ENCODE measurements around the gene CAB39.
"Not testable (repeated sequence)": the region's sequence is repeated elsewhere in the genome, so short reads cannot be mapped to it uniquely, and the experiment has no call there.

Gene CAB39

DNA sequence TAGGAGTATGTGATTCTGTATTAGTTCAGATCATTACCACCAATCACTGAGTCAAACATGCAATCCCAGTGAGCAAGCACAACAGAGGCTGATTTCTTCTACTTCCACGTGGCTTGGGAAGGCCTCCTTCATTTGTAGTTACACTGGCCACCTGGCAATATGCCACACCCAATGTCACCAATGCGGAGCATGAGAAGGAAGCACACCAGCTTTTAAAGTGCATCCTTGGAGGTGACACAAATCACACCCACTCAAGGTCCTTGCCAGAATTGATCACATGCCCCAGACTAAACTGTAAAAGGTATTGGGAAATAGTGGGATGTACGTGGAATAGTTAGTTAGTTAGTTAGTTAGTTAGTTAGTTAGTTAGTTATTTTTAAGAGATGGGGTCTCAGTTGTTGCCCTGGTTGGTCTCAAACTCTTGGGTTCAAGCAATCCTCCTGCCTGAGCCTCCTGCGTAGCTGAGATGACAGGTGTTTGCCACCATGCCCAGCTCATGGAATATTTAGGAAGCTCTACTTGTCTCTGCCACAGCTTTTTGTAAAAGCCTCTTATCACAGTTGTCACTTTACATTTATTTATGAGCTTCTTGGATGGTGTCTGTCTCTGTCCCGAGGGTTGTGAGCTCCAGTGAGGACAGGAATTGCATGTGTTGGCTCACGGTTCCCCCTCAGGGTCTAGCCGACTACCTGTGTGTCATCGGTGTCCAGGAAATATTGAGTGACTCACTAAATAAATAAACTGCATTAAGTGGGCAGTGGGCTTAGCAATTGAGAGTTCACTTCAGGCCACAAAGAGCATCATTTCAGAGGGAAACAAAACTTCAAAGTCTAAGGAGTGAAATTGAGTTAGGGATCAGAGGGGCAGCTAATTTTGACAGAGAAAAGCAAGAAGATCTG lies 28.1 kb upstream of the CAB39 start:
- DNase-seq = no peak

- DNase-seq = no peak
Measured at GRCh38 chr2:230685178-230685577, 27.5 kb upstream of the CAB39 start.

GRCh38 chr2:230687498-230687897 lies 25.1 kb upstream of the CAB39 start:
- DNase-seq = no peak

- no peak for DNase-seq
Measured at GRCh38 chr2:230688490-230688889, 24.2 kb upstream of the CAB39 start.

GRCh38 chr2:230690439-230690838 lies 22.2 kb upstream of the CAB39 start:
- no peak for DNase-seq

GRCh38 chr2:230691005-230691647 lies 21.5 kb upstream of the CAB39 start:
- no peak for DNase-seq

- DNase-seq = no peak
Measured at GRCh38 chr2:230692760-230693159, 19.9 kb upstream of the CAB39 start.

DNA sequence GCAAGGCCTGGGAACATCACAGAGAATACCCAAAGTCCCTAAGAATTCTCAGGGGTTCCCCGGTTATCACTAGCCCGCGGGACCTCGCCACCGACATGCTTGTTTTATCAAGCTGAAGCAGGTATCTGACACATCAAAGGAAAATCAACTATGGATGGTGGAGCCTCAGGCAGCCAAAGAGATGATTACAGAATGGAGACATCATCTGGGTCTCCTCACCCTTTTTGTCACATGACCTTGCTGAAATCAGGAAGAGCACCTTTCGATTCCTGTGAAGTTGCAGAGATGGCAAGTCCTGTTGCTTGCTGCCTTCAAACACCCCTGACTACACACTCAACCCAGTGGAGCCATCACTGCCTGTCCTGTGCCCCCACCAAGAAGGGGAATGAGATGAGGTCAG lies 19.2 kb upstream of the CAB39 start:
- no peak for DNase-seq

GRCh38 chr2:230694241-230694640 lies 18.4 kb upstream of the CAB39 start:
- no peak for DNase-seq

- DNase-seq = no peak
Measured at GRCh38 chr2:230695551-230695950, 17.1 kb upstream of the CAB39 start.

DNA sequence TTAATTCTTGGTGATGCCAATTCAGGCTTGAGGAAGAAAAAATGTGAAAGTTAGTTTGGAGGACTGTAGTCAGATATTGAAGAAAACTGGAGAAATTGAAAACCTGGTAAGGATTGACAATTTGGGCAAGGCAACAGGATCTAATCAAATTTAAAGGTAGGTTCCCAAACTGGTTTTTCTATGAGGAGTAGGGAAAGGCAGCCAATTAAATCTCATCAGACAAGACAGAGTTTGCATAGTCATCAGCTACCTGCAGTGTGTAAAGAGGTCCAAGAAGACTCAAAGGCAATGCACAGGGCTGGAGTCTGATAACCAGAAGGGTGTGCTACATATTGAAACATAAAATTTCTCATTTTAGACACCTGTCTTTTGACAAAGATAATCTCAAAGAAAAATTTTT lies 16.0 kb upstream of the CAB39 start:
- no peak for DNase-seq

GRCh38 chr2:230697676-230698075 lies 15.0 kb upstream of the CAB39 start:
- DNase-seq = no peak

DNA sequence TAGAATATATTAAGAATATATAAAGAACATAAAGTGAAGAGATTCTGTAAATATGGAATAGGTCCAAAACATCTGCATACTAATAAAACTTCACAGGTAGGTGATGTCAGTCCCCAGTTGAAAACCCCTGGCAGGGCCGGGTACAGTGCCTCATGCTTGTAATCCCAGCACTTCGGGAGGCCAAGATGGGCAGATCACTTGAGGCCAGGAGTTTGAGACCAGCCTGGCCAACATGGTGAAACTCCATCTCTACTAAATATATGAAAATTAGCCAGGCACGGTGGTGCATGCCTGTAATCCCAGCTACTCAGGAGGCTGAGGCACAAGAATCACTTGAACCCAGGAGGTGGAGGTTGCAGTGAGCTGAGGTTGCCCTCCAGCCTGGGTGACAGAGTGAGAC lies 13.9 kb upstream of the CAB39 start:
- DNase-seq = not testable (repeated sequence)

DNA sequence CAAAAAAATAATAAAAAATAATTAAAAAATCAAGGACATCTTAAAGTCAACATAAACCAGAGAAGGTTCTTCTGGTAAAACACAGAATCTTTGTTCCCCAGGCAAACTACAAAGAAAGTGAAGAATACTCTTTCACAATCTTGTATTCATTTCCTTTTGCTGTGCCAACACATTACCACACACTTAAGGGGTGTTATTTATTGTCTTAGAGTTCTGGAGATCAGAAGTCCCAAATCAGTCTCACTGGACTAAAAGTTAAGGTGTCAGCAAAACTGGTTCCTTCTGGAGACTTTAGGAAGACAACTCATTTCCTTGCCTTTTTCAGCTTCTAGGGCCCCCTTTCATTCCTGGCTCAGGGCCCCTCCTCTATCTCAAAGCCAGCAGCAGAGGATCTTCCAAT lies 12.2 kb upstream of the CAB39 start:
- DNase-seq = no peak

DNA sequence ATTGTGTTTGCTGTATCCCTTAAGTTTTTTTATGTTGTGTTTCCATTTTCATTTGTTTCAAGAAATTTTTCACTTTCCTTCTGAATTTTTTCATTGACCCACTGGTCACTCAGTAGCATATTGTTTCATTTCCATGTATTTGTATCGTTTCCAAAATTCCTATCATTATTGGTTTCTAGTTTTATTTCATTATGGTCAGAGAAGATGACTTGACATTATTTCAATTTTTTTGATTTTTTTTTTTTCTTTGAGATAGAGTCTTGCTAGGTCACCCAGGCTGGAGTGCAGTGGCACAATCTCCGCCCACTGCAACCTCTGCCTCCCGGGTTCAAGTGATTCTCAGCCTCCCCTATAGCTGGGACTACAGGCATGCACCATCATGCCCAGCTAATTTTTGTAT lies 11.3 kb upstream of the CAB39 start:
- no peak for DNase-seq

DNA sequence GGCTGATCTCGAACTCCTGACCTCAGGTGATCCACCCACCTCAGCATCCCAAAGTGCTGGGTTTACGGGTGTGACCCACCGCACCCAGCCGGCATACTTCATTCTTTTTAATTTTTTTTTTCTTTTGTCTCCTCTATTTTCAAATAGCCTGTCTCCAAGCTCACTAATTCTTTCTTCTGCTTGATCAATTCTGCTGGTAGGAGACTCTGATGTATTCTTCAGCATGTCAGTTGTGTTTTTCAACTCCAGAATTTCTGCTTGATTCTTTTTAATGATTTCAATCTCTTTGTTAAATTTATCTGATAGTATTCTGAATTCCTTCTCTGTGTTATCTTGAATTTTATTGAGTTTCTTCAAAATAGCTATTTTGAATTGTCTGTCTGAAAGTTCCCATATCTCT lies 10.2 kb upstream of the CAB39 start:
- DNase-seq = not testable (repeated sequence)

GRCh38 chr2:230703514-230703913 lies 9.1 kb upstream of the CAB39 start:
- DNase-seq = no peak

GRCh38 chr2:230706053-230706521 lies 6.6 kb upstream of the CAB39 start:
- no peak for DNase-seq

- DNase-seq = no peak
Measured at GRCh38 chr2:230706966-230707365, 5.7 kb upstream of the CAB39 start.

DNA sequence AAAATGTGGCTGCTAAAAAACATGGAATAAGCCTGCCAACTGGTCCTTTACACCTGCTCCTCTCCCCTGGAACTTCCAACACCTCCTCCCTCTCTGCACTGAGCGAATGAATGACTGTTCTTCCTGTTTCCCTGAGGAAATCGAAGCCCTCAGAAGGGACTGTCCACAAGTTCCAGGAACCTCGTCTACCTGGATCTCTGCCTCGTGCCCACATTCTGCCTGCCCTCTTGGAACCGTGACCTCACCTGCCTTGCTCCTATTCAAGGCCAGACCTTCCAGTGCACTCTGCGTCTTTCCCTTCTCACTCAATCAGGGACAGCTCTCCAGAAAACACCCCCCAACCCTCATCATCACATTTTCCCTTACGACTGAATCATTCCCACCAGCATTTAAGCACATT lies 4.4 kb upstream of the CAB39 start:
- DNase-seq = no peak

DNA sequence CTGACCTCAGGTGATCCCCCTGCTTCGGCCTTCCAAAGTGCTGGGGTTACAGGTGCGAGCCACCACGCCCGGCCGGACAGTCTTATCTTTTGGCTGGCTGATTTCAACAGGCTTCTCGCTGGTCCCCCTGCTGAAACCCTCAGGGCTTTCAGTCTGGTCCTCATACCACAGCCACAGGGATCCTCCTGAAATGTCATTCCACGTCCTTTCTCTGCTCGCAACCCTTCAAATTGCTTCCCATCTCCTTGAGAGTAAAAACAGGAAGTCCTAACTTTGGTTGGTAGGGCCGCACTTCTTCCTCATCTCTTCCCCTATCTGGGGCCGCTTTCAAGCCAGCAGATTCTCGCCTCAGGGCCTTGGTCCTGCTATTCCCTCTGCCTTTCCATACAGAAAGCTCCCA lies 1.4 kb upstream of the CAB39 start:
- DNase-seq = no peak

- peak; percentile 54 for DNase-seq
Measured at GRCh38 chr2:230713331-230714135, 891 bp downstream of the CAB39 start.

GRCh38 chr2:230714136-230714480 lies 1.5 kb downstream of the CAB39 start:
- peak; percentile 62 for DNase-seq

DNA sequence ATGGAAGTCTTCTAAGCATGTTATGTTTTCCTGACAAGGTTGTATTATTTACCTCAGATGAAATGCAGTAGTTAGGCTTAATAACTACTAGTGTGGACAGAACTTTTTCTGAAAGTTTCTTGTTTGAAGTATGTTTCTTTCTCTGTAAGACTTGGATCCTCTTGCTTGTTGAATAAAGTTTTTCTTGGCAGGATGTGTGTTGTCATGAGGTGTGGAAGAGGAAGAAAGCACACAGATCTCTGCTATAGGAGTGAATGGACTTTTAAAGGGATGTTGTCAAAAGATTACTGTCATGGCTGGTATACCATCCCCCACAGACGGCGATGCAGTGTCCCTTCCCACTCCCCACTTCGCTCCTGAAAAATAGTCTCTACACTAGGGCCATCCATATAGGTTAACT lies 2.6 kb downstream of the CAB39 start:
- peak; percentile 30 for DNase-seq

Data from CD4-positive, alpha-beta T cell treated with Interleukin-10 for 1 hour (primary cell).